ENCODE measurements around the gene CBR3.

GRCh38 chr21:36188081-36188681 lies 53.3 kb downstream of the CBR3 start:
- TF ChIP-seq POLR2AphosphoS5 (IDR thresholded peaks at IDR 0.05; ENCODE audit: borderline replicate concordance, low read depth, low read length) = no peak
- no peak for TF ChIP-seq EZH2 (IDR thresholded peaks at IDR 0.05)
